HG03097 (cell line): Measurements from ENCODE around the gene C6orf118.

Experiments used
- ATAC-seq: cut with Tn5 transposase; IDR thresholded peaks from one replicate; pipeline ENCODE4 v1.9.1; 2021; ENCODE audit not compliant: unreplicated experiment, low FRiP score

The C6orf118 gene

DNA sequence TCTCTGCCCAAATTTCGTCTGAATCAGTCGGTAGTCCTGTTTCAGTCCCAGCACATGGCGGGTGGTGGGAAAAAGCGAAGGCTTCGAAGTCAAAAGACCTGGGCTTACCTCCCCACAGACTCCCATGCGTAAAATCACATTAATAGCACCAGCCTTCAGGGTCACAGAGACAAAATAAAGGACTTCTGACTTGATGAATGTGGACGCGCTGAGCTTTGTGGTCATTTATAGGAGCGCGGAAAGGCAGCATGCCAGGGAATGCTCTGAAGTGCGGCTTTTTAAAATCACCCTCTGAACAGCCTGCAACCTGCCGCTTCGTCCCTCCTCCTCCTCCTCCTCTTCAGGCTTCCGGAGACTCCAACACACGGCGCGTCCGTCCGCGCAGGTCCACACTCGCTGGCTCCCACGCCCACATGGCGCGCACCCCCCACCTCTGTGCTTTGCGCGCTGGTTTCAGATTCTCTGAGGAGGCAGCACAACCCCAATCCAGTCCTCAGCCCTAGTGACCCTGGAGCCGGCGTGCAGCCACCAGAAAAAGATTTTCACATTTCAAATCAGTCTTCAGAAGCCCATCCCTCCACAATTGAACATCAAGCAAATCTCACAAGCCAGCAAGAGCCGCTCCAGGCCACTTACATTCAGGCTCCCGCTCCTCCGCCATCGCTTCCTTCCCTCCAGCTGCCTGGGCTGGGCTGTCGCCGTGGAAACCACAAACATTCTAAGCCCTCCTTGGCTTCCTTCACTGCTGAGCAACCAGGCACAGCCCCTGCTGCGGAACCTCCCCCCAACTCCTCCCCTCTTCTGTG, at the start of gene C6orf118:
C6orf118 (minus strand) TSS at position 680 of the 806 bp plus-strand sequence; CDS start at position 661, 19 bp downstream.
- no peak for ATAC-seq

DNA sequence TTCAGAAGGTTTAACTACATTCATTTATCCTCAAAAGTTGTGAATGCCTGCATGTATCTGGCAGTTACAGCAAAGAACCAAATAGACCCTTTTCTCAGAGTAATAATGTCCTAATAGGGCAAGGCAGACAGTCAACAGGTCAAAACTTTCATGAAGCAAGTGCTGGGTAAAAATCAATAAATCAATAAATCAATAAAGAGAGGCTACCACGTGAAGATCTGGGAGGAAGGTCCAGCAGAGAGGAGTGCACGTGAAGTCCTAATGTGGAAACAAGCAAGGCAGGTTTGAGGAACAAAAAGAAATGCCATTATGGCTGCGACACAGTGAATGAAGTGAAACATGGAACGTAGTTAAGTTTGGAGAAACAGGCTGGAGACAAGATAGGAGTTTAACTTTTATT, 36.3 kb upstream of the C6orf118 start:
- no peak for ATAC-seq

DNA sequence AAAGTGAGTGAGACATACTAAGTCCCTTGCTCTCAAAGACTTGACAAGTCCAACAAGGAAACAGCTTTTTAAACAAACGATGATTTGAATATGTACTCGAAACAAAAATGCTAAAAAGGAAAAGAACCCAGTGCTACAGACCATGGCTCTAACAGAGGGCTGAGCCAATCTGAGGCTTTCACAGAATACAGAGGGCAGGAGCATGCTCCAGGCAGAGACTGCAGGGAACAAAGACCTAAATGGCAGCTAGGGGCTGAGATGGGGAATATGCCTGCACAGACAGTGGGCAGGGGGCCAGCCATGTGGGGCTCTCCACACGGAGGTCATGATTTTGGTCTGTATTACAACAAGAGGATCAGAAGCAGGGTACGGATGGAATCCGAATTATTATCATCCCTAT, 31.1 kb upstream of the C6orf118 start:
- no peak for ATAC-seq

DNA sequence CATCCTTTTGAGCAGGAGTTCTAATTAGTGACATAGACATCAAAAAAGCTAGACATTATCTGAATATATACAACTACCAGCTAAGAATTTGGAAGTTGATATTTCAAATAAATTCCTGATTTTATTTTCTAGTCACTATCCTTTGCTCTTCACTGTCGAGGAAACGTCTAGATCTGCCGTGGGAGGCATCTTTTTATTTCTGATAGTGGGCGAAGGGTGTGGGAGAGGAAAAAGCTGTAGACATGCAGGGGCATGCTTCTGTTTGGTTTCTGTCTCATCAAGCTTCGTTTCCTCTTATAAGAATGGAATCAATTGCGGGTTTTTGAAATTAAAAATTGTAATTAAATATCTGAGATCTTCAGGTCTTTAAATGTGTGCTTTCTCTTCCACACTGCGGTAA, 16.2 kb upstream of the C6orf118 start:
- no peak for ATAC-seq

DNA sequence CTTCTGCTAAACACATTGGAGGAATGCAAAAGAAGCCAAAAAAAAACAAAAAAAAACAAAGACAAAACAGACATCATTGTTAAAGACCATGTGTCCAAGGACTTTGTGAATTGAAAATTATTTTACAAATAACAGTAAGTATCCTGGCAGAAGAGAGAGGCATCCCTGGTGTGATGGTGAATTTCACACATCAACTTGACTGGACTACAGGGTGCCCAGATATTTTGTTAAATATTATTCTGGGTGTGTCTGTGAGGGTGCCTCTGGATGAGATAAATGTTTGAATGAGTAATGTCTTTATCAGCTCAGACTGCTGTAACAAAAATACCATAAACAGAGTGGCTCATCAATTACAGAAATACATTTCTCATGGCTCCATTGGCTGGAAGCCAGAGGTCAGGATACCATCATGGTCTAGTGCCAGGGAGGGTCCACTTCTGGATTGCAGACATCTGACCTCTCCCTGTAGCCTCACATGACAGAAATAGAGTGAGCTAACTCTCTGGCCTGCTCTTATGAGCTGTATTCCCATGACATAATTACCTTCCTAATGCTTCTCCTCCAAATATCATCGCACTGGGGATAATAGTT, 12.2 kb upstream of the C6orf118 start:
- no peak for ATAC-seq

DNA sequence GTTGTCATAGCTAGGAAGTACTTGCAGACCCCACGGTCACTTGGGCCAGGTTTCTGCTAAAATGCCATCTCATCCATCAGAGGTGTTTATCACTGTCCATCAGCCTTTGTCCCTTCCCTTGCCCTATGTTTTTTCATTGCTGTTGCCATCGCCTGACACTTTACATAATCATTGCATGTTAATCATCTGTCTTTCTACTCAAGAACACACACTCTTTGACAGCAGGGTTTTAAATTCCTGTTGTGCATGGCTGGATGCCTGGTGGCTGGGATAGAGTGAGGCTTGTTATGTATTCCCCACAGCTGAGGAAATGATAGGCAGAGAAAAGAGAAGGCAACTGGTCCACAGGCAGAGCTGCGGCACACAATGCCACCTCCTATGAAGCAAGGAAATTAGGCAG, 11.7 kb upstream of the C6orf118 start:
- ATAC-seq, result no peak

DNA sequence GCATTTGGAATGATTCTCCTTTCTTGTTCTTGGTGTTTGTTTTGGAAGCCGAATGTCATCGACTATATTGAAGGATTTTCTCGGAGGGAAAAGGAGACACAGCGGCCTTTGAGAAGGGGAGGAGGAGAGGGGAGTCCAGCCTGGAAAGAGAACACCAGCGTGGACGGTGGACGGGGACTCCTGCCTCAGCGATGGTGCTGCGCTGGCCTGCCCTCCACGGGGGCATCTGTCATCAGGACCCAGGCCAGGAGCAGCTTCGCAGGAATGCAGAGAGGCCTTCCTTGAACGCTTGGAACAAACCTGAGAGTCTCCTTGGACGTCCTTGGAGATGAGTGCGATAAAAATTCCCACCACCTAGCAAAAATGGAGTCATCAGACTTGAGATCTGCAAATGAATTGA, 8.3 kb upstream of the C6orf118 start:
- ATAC-seq, result no peak

DNA sequence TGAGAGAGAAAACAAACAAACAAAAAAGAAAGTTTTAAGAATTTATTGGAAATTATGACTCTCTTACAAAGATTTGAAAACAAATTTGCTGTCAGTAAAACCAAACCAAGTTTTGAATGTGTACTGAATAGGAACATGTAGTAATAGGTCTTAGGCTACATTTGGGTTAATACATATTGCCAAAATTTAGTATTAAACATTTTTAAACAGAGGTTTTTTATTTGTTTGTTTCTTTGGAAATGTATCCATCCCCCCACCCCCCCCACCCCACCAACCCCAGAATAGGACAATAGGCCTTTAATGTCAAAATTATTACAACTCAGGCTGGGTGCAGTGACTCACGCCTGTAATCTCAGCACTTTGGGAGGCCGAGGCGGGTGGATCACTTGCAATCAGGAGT, 2.5 kb downstream of the C6orf118 start:
- ATAC-seq, result no peak

DNA sequence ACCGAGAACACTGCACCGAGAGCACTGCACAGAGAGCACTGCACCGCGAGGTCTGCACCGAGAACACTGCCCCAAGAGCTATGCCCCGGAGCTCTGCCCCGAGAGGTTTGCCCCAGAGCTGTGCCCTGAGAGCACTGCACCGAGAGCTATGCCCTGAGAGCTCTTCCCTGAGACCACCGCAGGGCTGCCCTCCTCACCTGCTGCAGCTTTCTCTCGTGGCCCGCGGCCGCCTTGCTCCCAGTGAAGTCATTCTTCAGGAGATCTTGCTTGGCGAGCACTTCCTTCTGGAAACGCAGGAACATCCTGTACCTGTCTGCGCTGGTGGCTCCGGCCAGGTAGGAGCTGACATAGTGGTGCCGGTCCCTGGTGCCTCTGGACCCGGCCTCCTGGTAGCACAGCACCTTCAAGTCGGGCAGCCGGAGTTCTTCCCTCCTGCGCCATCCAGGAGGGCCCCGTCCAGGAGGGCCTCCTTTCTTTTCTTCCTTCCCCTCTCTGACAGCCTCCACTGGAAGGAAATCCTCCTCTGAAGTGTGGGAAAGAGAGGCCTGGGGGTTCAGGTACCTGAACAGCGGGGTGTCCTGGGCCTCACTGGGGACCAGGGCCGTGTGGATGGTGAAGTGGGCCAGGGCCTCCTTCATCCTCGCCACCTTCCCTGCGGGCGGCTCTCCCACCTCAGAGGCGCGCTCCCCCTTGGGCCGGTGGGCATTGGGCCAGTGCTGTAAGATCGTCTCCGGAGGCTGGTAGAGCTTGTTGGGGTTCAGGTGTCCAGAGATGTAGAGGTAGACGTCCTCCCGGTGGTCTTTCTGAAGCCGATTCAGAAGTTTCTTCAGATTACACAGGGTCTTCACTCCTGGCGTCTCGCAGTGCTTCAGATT, 7.8 kb downstream of the C6orf118 start:
- no peak for ATAC-seq

DNA sequence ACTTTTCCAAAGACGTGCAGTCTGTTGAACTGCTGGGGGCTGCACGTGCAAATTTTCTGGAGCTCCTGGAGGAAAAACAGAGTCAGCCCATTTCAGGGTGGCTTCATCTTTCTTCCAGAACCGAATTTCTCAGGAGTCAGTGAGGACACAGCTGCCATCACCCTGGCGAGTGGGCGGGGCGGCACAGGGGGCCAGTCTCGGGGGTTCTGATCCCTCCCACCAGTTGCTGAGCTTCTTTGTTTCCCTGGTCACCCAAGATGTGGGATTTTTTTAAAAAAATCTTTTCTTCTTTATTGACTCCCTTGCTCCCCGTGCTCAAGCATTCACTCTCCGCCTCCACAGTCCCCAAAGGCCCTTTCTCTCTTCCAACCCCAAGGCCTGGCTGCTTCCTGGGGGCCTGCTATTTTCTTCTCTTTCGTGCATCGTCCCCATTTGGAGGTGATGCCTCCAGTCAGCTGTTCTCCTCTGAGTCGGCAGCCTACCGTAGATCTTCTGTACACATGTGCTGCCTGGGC, 8.9 kb downstream of the C6orf118 start:
- no peak for ATAC-seq

DNA sequence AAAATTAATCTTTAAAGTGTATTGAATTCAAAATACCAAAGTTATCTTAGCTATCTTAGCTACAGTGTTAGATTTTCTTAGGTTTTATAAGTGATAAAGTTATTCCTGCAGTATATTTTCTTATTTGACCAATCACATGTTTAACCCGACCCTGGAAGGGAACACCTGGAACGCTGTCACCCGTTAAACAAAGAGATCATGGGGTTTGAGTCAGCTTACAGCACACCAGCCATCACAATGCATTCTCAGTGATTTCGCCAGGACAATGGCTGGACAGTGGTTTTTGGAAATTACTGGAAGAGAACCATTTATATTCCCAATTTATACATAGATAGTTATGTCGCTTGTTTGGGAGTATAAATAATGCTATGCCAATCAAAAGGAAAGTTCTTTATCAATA, 10.5 kb downstream of the C6orf118 start:
- no peak for ATAC-seq

DNA sequence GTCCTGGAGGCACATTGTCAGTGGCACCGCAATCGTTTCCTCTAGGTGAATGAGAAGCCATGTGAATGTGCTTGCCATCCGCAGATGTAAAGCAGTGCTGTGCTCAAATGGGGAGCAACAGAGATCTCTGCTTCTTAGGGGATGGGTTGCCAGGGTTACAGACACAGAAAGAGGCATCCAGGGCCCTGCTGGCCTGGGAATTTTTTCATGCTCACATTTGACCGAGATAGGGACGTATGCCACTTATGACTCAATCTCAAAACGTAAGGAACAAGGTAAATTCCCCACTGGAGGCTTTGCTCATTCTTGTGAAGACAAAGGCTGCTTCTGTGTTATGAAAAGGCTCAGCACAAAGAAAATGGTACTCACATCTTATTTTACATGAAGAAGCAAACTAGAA, 11.0 kb downstream of the C6orf118 start:
- no peak for ATAC-seq

DNA sequence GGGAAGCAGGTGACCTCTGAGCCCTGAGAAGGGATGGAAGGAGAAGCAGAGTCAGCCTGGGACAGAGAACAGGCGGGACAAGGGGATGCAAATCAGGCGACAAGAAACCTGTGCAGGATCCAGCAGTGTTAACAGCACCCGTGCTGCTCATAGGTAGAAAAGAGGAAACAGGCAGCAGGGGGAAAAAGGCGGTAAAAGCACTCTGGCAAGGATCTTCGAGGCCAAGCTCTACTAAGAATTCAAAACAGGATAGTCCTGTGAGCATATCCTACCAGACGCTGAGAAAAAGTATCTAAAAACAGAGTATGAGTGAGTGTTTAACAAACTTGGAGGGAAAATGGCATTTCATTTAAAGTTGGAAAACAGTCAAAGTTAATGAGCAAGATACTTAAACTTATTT, 16.7 kb downstream of the C6orf118 start:
- no peak for ATAC-seq

DNA sequence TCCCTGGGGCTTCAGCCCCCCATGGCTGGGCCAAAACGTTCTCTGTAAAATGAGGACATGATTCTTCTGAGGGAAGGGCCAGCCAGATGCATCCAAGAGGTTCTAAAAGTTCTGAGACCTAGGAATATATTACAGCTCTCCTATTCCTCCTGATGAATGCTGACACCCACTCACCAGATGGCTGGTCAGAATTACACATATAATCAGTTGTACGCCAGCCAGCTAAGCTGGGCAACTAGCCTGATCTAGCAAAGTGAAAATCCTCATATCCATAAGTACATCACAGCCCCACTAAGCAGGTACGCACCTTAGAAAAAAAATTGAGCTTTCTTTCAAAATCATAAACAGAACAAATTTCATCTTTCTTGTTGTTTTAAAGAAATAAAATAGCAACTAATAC, 34.8 kb downstream of the C6orf118 start:
- ATAC-seq, result no peak

DNA sequence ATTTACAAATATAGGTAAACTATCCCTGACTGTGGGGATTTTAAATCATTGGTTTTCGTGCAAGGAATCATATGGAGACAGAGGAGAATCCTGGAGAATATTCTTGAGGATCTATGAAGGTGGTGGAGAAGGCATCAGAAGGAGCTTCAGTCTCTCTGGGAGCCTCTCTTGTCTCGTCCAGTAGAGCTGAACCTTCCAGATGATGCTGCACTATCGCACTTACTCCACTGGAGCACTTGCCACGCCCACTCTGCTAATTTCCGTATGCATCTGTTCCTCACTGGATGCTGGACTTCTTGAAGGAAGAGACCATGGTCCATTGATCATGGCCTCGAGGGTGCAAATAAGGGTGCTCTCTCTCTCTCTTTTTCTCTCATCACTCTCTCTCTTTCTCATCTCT, 36.8 kb downstream of the C6orf118 start:
- ATAC-seq, result no peak

DNA sequence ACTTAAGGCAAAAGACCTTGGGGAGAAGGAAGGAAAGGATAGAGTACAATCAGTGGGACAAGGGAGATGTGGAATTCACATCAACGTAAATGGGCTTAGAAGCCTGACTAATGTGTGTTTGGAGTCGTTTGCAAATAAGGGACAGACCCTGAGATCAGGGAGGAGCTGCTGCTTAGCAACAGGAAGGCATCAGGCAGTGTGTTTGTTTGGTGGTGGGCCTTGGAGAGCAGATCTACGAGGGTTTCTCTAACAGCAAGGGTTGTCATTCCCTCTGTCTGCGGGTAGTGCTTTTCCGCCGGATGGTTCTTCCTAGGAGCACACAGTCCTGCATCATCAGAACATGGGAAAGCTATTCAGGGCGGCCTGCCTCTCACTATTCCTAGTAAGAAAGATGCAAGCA, 40.4 kb downstream of the C6orf118 start:
- ATAC-seq, result no peak

DNA sequence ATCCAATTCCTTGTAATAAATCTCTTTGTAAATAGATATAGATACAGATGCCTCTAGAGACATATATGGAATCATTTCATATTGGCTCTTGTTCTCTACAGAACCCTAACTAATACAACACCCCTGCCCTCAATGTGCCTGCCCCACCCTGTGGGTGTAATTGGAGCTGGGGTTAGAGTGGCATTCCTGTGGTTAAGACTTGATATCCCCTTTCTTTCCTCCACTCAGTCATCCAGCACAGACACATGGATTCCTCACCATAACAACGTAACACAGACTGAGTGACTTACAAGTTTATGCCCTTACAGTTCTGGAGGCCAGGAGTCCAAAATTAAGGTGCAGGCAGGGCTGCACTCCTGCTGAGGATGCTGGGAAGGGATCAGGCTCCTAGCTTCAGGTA, 42.8 kb downstream of the C6orf118 start:
- no peak for ATAC-seq

DNA sequence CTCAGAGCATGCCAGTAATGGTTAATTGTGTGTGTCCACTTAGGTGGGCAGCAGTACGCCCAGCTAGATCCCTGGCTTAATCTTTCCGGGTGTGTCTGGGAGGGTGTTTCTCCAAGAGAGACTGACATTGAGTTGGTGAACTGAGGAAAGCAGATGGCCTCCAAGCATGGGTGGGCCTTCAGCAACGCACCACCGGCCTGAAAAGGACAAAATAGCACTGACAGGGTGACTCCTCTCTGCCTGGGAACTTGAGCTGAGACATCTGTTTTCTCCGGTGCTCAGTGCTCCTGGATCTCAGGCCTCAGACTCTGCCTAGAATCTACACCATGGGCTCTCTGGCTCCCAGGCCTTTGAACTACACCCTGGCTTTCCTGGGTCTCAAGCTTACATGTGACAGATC, 43.2 kb downstream of the C6orf118 start:
- no peak for ATAC-seq

DNA sequence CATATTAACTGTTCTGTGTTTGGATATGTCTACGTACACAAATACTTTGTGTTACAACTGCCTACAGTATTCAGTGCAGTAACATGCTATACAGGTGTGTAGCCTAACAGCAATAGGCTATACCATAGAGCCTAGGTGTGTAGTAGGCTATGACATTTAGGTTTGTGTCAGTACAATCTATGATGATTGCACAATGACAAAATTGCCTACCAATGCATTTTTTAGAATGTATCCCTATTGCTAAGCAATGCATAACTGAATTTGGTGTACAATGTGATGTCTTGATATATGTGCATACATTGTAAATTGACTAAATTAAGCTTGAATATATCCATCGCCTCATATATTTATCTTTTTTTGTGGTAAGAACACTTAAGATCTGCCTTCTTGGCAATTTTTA, 48.9 kb downstream of the C6orf118 start:
- no peak for ATAC-seq

DNA sequence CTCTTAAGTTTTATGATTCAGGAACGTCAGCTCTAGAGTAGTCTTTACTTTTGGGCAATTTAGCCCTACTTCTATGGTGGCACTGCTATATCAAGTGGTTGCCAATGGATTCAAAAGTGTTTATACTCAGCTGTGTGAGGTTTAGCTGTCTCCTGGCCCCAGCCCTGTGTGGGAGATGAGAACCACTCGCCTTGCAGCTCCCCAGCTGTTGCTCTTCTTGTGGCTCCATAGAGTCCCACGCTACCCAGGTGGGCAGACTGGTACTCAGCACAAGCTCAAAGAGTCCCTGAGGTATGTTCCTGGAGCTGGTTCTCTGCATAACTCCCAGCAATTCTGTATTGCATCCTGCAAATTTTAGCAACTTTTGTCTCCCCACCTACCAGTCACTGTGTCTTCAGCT, 59.6 kb downstream of the C6orf118 start:
- ATAC-seq, result no peak

DNA sequence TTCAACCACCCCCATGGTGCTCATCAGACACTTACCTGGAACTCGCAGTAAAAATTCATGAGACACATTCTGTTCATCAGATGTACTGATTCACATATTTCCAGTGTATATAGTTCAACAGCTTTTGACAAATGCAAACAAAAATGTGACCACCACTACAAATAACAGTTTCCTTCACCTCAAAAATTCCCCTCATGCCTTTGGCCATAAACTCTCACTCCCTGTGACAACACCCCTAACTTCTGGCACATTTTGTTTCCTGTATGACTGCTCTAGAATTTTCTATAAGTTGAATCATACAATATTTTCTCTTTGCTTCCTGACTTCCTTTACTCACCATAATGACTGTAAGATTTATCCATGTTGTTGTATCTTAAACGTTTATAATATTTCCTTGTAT, 63.7 kb downstream of the C6orf118 start:
- ATAC-seq, result no peak
